ENCODE measurements around the gene GHRHR.

Gene GHRHR

GRCh38 chr7:30927559-30927958 is 36.2 kb upstream of the GHRHR start:
- Histone ChIP-seq H3K36me3 (replicated peaks in 1 of 2; ENCODE audit: control insufficient read depth in 2 of 2, insufficient read depth in 2 of 2, low read length in 2 of 2) (no peaks in the 10 kb centered on the region), H3K4me3 (ENCODE audit: low read length in 2 of 2) (peak overlapping the region in 1 of 2 donors; percentile 26), H3K27ac (replicated peaks; ENCODE audit: low read length) (no peak overlapping the region), H2AK5ac (ENCODE audit: low read depth, low read length) (no peak overlapping the region), H3K27me3 (ENCODE audit: control insufficient read depth in 3 of 3, insufficient read depth in 3 of 3, low read depth in 1 of 3, low read length in 3 of 3) (peaks cover 0 to 3% (median 0%) of the 10 kb centered on the region in 3 experiments), H4K8ac (ENCODE audit: low read depth, low read length) (no peak overlapping the region), H2AFZ (ENCODE audit: low read length) (no peak overlapping the region), H3K4me2 (ENCODE audit: insufficient read depth, low read length, poor library complexity, severe bottlenecking) (no peak overlapping the region), H4K91ac (ENCODE audit: low read depth, low read length, poor library complexity) (no peak overlapping the region), H3K4me1 (ENCODE audit: control insufficient read depth in 2 of 2, insufficient read depth in 1 of 2, low read depth in 1 of 2, low read length in 2 of 2) (peaks cover 0 to 4% of the 10 kb centered on the region in 2 donors), H3K79me1 (ENCODE audit: low read depth, low read length) (no peaks in the 10 kb centered on the region), H2BK15ac (ENCODE audit: low read length) (no peak overlapping the region), H2BK5ac (ENCODE audit: low read length) (no peak overlapping the region), H2BK12ac (ENCODE audit: low read length) (no peak overlapping the region), H2BK120ac (ENCODE audit: low read depth, low read length) (no peak overlapping the region), H3K9ac (ENCODE audit: low read depth, low read length, poor library complexity) (no peak overlapping the region), H3K9me3 (replicated peaks in 1 of 2; ENCODE audit: control insufficient read depth in 2 of 2, insufficient read depth in 1 of 2, low read depth in 1 of 2, low read length in 2 of 2) (peaks cover 3 to 8% of the 10 kb centered on the region in 2 donors), H3K14ac (ENCODE audit: low read length) (no peak overlapping the region), H3K18ac (ENCODE audit: low read length) (no peak overlapping the region), H3K23ac (ENCODE audit: low read depth, low read length, poor library complexity) (no peak overlapping the region), H3K4ac (ENCODE audit: low read length) (no peak overlapping the region)
- DNase-seq (ENCODE audit: low spot score), result no peak
- no CpG with 5 or more reads among the region's 3 CpGs for WGBS, 2 donors (ENCODE audit: extremely low coverage in 2 of 2, insufficient read length in 2 of 2, insufficient replicate concordance in 1 of 2)

- Histone ChIP-seq H3K9ac (ENCODE audit: low read depth, low read length, poor library complexity) (no peak overlapping the region), H3K4me3 (ENCODE audit: low read length in 2 of 2) (no peak overlapping the region), H3K27ac (replicated peaks; ENCODE audit: low read length) (no peak overlapping the region), H3K4me2 (ENCODE audit: insufficient read depth, low read length, poor library complexity, severe bottlenecking) (no peak overlapping the region), H2BK120ac (ENCODE audit: low read depth, low read length) (no peak overlapping the region), H2BK5ac (ENCODE audit: low read length) (no peak overlapping the region), H3K4me1 (ENCODE audit: control insufficient read depth in 2 of 2, insufficient read depth in 1 of 2, low read depth in 1 of 2, low read length in 2 of 2) (peaks cover 0 to 4% of the 10 kb centered on the region in 2 donors), H3K36me3 (replicated peaks in 1 of 2; ENCODE audit: control insufficient read depth in 2 of 2, insufficient read depth in 2 of 2, low read length in 2 of 2) (no peaks in the 10 kb centered on the region), H3K9me3 (replicated peaks in 1 of 2; ENCODE audit: control insufficient read depth in 2 of 2, insufficient read depth in 1 of 2, low read depth in 1 of 2, low read length in 2 of 2) (peaks cover 3 to 8% of the 10 kb centered on the region in 2 donors), H4K91ac (ENCODE audit: low read depth, low read length, poor library complexity) (no peak overlapping the region), H3K27me3 (ENCODE audit: control insufficient read depth in 3 of 3, insufficient read depth in 3 of 3, low read depth in 1 of 3, low read length in 3 of 3) (peaks cover 0 to 3% (median 0%) of the 10 kb centered on the region in 3 experiments), H2AK5ac (ENCODE audit: low read depth, low read length) (no peak overlapping the region), H3K23ac (ENCODE audit: low read depth, low read length, poor library complexity) (no peak overlapping the region), H2BK12ac (ENCODE audit: low read length) (no peak overlapping the region), H3K79me1 (ENCODE audit: low read depth, low read length) (no peaks in the 10 kb centered on the region), H2AFZ (ENCODE audit: low read length) (no peak overlapping the region), H3K18ac (ENCODE audit: low read length) (peak overlapping the region; percentile 60), H3K4ac (ENCODE audit: low read length) (no peak overlapping the region), H3K14ac (ENCODE audit: low read length) (no peak overlapping the region), H4K8ac (ENCODE audit: low read depth, low read length) (no peak overlapping the region), H2BK15ac (ENCODE audit: low read length) (no peak overlapping the region)
- no peak for DNase-seq (ENCODE audit: low spot score)
- no CpG with 5 or more reads among the region's 13 CpGs for WGBS, 2 donors (ENCODE audit: extremely low coverage in 2 of 2, insufficient read length in 2 of 2, insufficient replicate concordance in 1 of 2)
Observed at GRCh38 chr7:30928254-30928872, 35.4 kb upstream of the GHRHR start.

GRCh38 chr7:30929686-30930085 is 34.1 kb upstream of the GHRHR start:
- Histone ChIP-seq H3K14ac (ENCODE audit: low read length) (no peak overlapping the region), H3K4ac (ENCODE audit: low read length) (no peak overlapping the region), H2BK120ac (ENCODE audit: low read depth, low read length) (no peak overlapping the region), H2BK12ac (ENCODE audit: low read length) (no peak overlapping the region), H4K91ac (ENCODE audit: low read depth, low read length, poor library complexity) (no peak overlapping the region), H3K36me3 (replicated peaks in 1 of 2; ENCODE audit: control insufficient read depth in 2 of 2, insufficient read depth in 2 of 2, low read length in 2 of 2) (no peaks in the 10 kb centered on the region), H3K18ac (ENCODE audit: low read length) (no peak overlapping the region), H3K27me3 (ENCODE audit: control insufficient read depth in 3 of 3, insufficient read depth in 3 of 3, low read depth in 1 of 3, low read length in 3 of 3) (peaks cover 0 to 14% (median 0%) of the 10 kb centered on the region in 3 experiments), H3K4me1 (ENCODE audit: control insufficient read depth in 2 of 2, insufficient read depth in 1 of 2, low read depth in 1 of 2, low read length in 2 of 2) (peaks cover 0 to 12% of the 10 kb centered on the region in 2 donors), H2BK15ac (ENCODE audit: low read length) (no peak overlapping the region), H2AFZ (ENCODE audit: low read length) (no peak overlapping the region), H4K8ac (ENCODE audit: low read depth, low read length) (no peak overlapping the region), H2AK5ac (ENCODE audit: low read depth, low read length) (no peak overlapping the region), H3K23ac (ENCODE audit: low read depth, low read length, poor library complexity) (peak overlapping the region; percentile 89), H3K27ac (replicated peaks; ENCODE audit: low read length) (no peak overlapping the region), H3K4me2 (ENCODE audit: insufficient read depth, low read length, poor library complexity, severe bottlenecking) (no peak overlapping the region), H2BK5ac (ENCODE audit: low read length) (no peak overlapping the region), H3K79me1 (ENCODE audit: low read depth, low read length) (no peaks in the 10 kb centered on the region), H3K4me3 (ENCODE audit: low read length in 2 of 2) (no peak overlapping the region), H3K9ac (ENCODE audit: low read depth, low read length, poor library complexity) (no peak overlapping the region), H3K9me3 (replicated peaks in 1 of 2; ENCODE audit: control insufficient read depth in 2 of 2, insufficient read depth in 1 of 2, low read depth in 1 of 2, low read length in 2 of 2) (peaks cover 3 to 8% of the 10 kb centered on the region in 2 donors)
- DNase-seq (ENCODE audit: low spot score), result no peak
- no CpG with 5 or more reads among the region's 4 CpGs for WGBS, 2 donors (ENCODE audit: extremely low coverage in 2 of 2, insufficient read length in 2 of 2, insufficient replicate concordance in 1 of 2)

DNA sequence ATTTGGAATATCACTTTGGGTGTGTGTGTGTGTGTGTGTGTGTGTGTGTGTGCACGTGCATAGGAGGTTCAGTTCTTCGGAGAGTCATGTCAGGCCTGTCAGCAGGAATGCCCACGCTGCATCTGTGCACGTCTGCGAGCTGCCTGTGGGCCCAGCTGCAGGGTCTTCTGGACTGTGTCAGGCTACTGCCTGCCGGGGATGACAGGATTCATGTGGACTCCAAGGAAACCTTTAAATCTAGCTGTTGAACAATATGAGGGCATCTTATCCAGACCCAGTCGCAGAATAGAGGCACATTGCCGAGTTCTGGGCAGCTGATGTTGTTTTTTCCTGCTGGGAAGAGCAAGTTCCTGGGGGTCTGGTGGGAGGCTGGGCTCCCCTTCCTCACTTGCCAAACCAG is 33.1 kb upstream of the GHRHR start:
- H4K8ac ChIP-seq (ENCODE audit: low read depth, low read length), result no peak overlapping the region
- WGBS, 2 donors (ENCODE audit: extremely low coverage in 2 of 2, insufficient read length in 2 of 2, insufficient replicate concordance in 1 of 2), result no CpG with 5 or more reads among the region's 8 CpGs
- peaks cover 3 to 6% of the 10 kb centered on the region in 2 donors for H3K9me3 ChIP-seq (replicated peaks in 1 of 2; ENCODE audit: control insufficient read depth in 2 of 2, insufficient read depth in 1 of 2, low read depth in 1 of 2, low read length in 2 of 2)
- no peak overlapping the region for H2BK12ac ChIP-seq (ENCODE audit: low read length)
- H3K27ac ChIP-seq (replicated peaks; ENCODE audit: low read length), result no peak overlapping the region
- no peak overlapping the region for H2AK5ac ChIP-seq (ENCODE audit: low read depth, low read length)
- H3K27me3 ChIP-seq (ENCODE audit: control insufficient read depth in 3 of 3, insufficient read depth in 3 of 3, low read depth in 1 of 3, low read length in 3 of 3), result peaks cover 0 to 14% (median 0%) of the 10 kb centered on the region in 3 experiments
- H2BK5ac ChIP-seq (ENCODE audit: low read length), result no peak overlapping the region
- H3K23ac ChIP-seq (ENCODE audit: low read depth, low read length, poor library complexity), result no peak overlapping the region
- no peak overlapping the region for H4K91ac ChIP-seq (ENCODE audit: low read depth, low read length, poor library complexity)
- no peaks in the 10 kb centered on the region for H3K36me3 ChIP-seq (replicated peaks in 1 of 2; ENCODE audit: control insufficient read depth in 2 of 2, insufficient read depth in 2 of 2, low read length in 2 of 2)
- peak overlapping the region in 1 of 2 donors; percentile 11 for H3K4me3 ChIP-seq (ENCODE audit: low read length in 2 of 2)
- no peak overlapping the region for H3K14ac ChIP-seq (ENCODE audit: low read length)
- no peaks in the 10 kb centered on the region for H3K79me1 ChIP-seq (ENCODE audit: low read depth, low read length)
- H2AFZ ChIP-seq (ENCODE audit: low read length), result no peak overlapping the region
- no peak overlapping the region for H2BK120ac ChIP-seq (ENCODE audit: low read depth, low read length)
- H3K4ac ChIP-seq (ENCODE audit: low read length), result no peak overlapping the region
- H3K9ac ChIP-seq (ENCODE audit: low read depth, low read length, poor library complexity), result no peak overlapping the region
- H2BK15ac ChIP-seq (ENCODE audit: low read length), result no peak overlapping the region
- no peak overlapping the region for H3K18ac ChIP-seq (ENCODE audit: low read length)
- peaks cover 0 to 11% of the 10 kb centered on the region in 2 donors for H3K4me1 ChIP-seq (ENCODE audit: control insufficient read depth in 2 of 2, insufficient read depth in 1 of 2, low read depth in 1 of 2, low read length in 2 of 2)
- no peak overlapping the region for H3K4me2 ChIP-seq (ENCODE audit: insufficient read depth, low read length, poor library complexity, severe bottlenecking)
- no peak for DNase-seq (ENCODE audit: low spot score)

Data from neuronal stem cell (in vitro differentiated cells).